Adrenal gland (tissue), 12 donors: ENCODE data around the gene ZNF827. TPM values are rescaled to one million over a fixed set of nuclear protein-coding genes. Genes with fewer than 3 reads are reported as not detected.

Source experiments
- DNase-seq, 7 donors: peaks; one replicate each; pipeline ENCODE4 v3.0.0-alpha.2; 2019 to 2020
- H3K27ac ChIP-seq, 5 donors: fragments of 200-600 bp; sonication (generic) in 4 of 5; 1 replicate in 3 of 5; 2 replicates in 2 of 5; pipeline versions ENCODE4 v1.5.1 to v1.8.0; 2016 to 2020; ENCODE audit warnings: mild to moderate bottlenecking in 1 of 5
- H3K27me3 ChIP-seq: fragments of 200-600 bp; 2 replicates; pipeline ENCODE4 v1.8.0; 2021
- H3K36me3 ChIP-seq, 2 donors: fragments of 200-600 bp; replicated peaks in 1 of 2; 1 replicate in 1 of 2; 2 replicates in 1 of 2; pipeline versions ENCODE4 v1.5.1 to v1.8.0; 2018 to 2022
- H3K4me1 ChIP-seq, 2 donors: fragments of 200-600 bp; replicated peaks in 1 of 2; 1 replicate in 1 of 2; 2 replicates in 1 of 2; pipeline versions ENCODE4 v1.5.1 to v1.8.0; 2018 to 2021
- H3K4me3 ChIP-seq, 4 donors: fragments of 200-600 bp; sonication (generic) in 3 of 4; one replicate each; pipeline ENCODE4 v1.5.1; 2016 to 2018
- H3K9me3 ChIP-seq, 3 donors: fragments of 200-600 bp; sonication (generic) in 1 of 3; replicated peaks in 1 of 3; 1 replicate in 2 of 3; 2 replicates in 1 of 3; pipeline versions ENCODE4 v1.5.1 to v1.8.0; 2016 to 2021
- CTCF ChIP-seq, 6 experiments: fragments of 450-650 bp in 4 of 6; fragments of 200-600 bp in 2 of 6; sonication (generic) in 1 of 6; IDR thresholded peaks; 1 replicate in 5 of 6; 2 replicates in 1 of 6; pipeline versions ENCODE4 v1.5.1 to v1.8.0; 2016 to 2021; ENCODE audit warnings: antibody characterized with exemption in 6 of 6, mild to moderate bottlenecking in 2 of 6, moderate library complexity in 1 of 6
- POLR2A ChIP-seq, 2 donors: fragments of 450-650 bp; IDR thresholded peaks; one replicate each; pipeline ENCODE4 v1.6.1; 2017; ENCODE audit warnings: antibody characterized with exemption in 2 of 2, mild to moderate bottlenecking in 2 of 2, moderate library complexity in 1 of 2
- WGBS, 4 donors: extraction: QIAGEN DNeasy Blood & Tissue Kit in 2 of 4; methylation state at CpG; one replicate each; pipeline versions ENCODE4 v1.1.5 to v1.1.7; 2013 to 2017; 5-methylcytosine and 5-hydroxymethylcytosine counted together
- intact Hi-C, 2 donors: fragments of 100-400 bp; cut with DNase I; formaldehyde crosslinking; loops; one replicate each; pipeline versions ENCODE4 v1.14.1 to v1.15.0; 2022 to 2023
- polyA plus RNA-seq, 3 donors: library from polyadenylated mRNA; stranded (reverse); fragments of 200-250 nt in 2 of 3; fragments of 350-450 nt in 1 of 3; fragmentation: Illumina TruSeq in 1 of 3; extraction: RNeasy Lipid Tissue Mini Kit (QIAGEN cat#74804) in 1 of 3; gene quantifications; one replicate each; pipeline ENCODE4 v1.2.3, GENCODE V29; 2013 to 2014
- total RNA-seq, 9 donors: library from RNA; depleted of rRNA in 4 of 9; stranded (reverse); fragments of >200 nt in 4 of 9; fragments of 120-200 nt in 1 of 9; fragmentation: NEBNext Ultra II Directional in 1 of 9; extraction: Animal tissue kit (Norgen Biotek cat#: 25700) in 1 of 9; gene quantifications; one replicate each; pipeline versions ENCODE4 v1.1.0 to v1.2.4, GENCODE V29; 2013 to 2023
- donor health status: healthy with polysubstance abuse.
- donor health status: Bipolar disorder and iron deficiency.
- donor health status: DM: yes; HTN: yes; CAD: no.
- donor health status: DM: no; HTN: no; CAD: no.
- donor health status: DM: no; HTN: no; CAD: no.
- donor health status: DM: yes; HTN: yes; CAD: no.

Gene ZNF827
- total and polyA plus RNA-seq, 12 donors: 8.0 to 37.1 (median 22.7) TPM

- no peak overlapping the region for H3K4me3 ChIP-seq
- no peaks in the 10 kb centered on the region for H3K9me3 ChIP-seq
- DNase-seq: no peak
- WGBS, 4 donors: 93 to 97% (median 96%) methylated on average over 16 to 49 of the region's 49 CpGs
- no peaks in the 10 kb centered on the region for H3K4me1 ChIP-seq
- H3K27ac ChIP-seq: no peak overlapping the region
- no peak for TF ChIP-seq CTCF (IDR thresholded peaks at IDR 0.05)
- H3K36me3 ChIP-seq: peaks cover 0 to 41% of the 10 kb centered on the region in 2 donors
- H3K27me3 ChIP-seq: no peaks in the 10 kb centered on the region
- intact Hi-C loops: no loop called here
Measured at GRCh38 chr4:145760961-145761929, 177.4 kb downstream of the ZNF827 start.

- no peaks in the 10 kb centered on the region for H3K27me3 ChIP-seq
- H3K9me3 ChIP-seq: no peaks in the 10 kb centered on the region
- no peaks in the 10 kb centered on the region for H3K4me1 ChIP-seq
- intact Hi-C loops: no loop called here
- WGBS, 4 donors: 92 to 96% (median 95%) methylated on average over 8 of the region's 8 CpGs
- TF ChIP-seq CTCF (IDR thresholded peaks at IDR 0.05) (no peak), POLR2A (IDR thresholded peaks at IDR 0.05) (no peak)
- H3K36me3 ChIP-seq: peaks cover 0 to 34% of the 10 kb centered on the region in 2 donors
- no peak for DNase-seq
- H3K27ac ChIP-seq: no peak overlapping the region
- no peak overlapping the region for H3K4me3 ChIP-seq
Measured at GRCh38 chr4:145760176-145760575, 178.4 kb downstream of the ZNF827 start.

- no peak for DNase-seq
- intact Hi-C loops: no loop called here
- peaks cover 0 to 14% of the 10 kb centered on the region in 2 donors for H3K36me3 ChIP-seq
- H3K27me3 ChIP-seq: no peaks in the 10 kb centered on the region
- WGBS, 4 donors: 69 to 95% (median 88%) methylated on average over 1 of the region's 1 CpG
- H3K9me3 ChIP-seq: no peaks in the 10 kb centered on the region
- H3K4me1 ChIP-seq: no peaks in the 10 kb centered on the region
- no peak overlapping the region for H3K27ac ChIP-seq
- TF ChIP-seq CTCF (IDR thresholded peaks at IDR 0.05) (no peak), POLR2A (IDR thresholded peaks at IDR 0.05) (no peak)
- H3K4me3 ChIP-seq: no peak overlapping the region
Measured at GRCh38 chr4:145757188-145757587, 181.4 kb downstream of the ZNF827 start.

GRCh38 chr4:145756244-145756643 lies 182.4 kb downstream of the ZNF827 start:
- TF ChIP-seq CTCF (IDR thresholded peaks at IDR 0.05) (no peak), POLR2A (IDR thresholded peaks at IDR 0.05) (no peak)
- H3K27me3 ChIP-seq: no peaks in the 10 kb centered on the region
- H3K4me1 ChIP-seq: no peaks in the 10 kb centered on the region
- 92 to 100% (median 99%) methylated on average over 1 of the region's 1 CpG for WGBS, 4 donors
- no peak overlapping the region for H3K27ac ChIP-seq
- no peaks in the 10 kb centered on the region for H3K9me3 ChIP-seq
- intact Hi-C loops: no loop called here
- DNase-seq: no peak
- H3K36me3 ChIP-seq: peaks cover 0 to 9% of the 10 kb centered on the region in 2 donors
- no peak overlapping the region for H3K4me3 ChIP-seq
